ENCODE measurements around the gene AFF1.

DNA sequence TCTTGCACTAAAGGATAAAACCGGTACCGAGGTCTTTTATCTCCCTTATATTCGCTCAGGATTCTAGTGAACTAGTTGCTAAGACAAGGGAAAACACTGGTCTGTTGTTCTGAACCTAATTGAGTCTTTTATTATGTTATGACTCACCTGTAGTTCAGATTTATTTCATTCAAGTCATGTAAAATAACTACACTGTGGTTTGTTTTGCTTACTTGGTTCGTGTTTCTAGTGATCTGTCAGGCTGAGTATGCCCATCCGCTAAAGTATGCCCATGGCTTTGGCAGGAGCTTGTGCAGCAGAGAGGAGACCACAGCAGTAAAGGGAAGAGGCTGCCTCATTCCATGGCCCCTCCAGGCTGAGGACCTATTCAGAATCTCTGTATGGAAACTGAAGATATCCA, 126.1 kb downstream of the AFF1 start:
- no peak for TF ChIP-seq YY1 (IDR thresholded peaks at IDR 0.05; ENCODE audit: low read depth)
- TF ChIP-seq EGR1 (IDR thresholded peaks at IDR 0.05), result no peak
- TF ChIP-seq, protein P1, sequence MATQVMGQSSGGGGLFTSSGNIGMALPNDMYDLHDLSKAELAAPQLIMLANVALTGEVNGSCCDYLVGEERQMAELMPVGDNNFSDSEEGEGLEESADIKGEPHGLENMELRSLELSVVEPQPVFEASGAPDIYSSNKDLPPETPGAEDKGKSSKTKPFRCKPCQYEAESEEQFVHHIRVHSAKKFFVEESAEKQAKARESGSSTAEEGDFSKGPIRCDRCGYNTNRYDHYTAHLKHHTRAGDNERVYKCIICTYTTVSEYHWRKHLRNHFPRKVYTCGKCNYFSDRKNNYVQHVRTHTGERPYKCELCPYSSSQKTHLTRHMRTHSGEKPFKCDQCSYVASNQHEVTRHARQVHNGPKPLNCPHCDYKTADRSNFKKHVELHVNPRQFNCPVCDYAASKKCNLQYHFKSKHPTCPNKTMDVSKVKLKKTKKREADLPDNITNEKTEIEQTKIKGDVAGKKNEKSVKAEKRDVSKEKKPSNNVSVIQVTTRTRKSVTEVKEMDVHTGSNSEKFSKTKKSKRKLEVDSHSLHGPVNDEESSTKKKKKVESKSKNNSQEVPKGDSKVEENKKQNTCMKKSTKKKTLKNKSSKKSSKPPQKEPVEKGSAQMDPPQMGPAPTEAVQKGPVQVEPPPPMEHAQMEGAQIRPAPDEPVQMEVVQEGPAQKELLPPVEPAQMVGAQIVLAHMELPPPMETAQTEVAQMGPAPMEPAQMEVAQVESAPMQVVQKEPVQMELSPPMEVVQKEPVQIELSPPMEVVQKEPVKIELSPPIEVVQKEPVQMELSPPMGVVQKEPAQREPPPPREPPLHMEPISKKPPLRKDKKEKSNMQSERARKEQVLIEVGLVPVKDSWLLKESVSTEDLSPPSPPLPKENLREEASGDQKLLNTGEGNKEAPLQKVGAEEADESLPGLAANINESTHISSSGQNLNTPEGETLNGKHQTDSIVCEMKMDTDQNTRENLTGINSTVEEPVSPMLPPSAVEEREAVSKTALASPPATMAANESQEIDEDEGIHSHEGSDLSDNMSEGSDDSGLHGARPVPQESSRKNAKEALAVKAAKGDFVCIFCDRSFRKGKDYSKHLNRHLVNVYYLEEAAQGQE (IDR thresholded peaks at IDR 0.05; ENCODE audit: low read depth), result no peak
- no peak for TF ChIP-seq TAF1 (IDR thresholded peaks at IDR 0.05; ENCODE audit: low read depth)
- TF ChIP-seq TEAD4 (IDR thresholded peaks at IDR 0.05), result no peak
- no peak for TF ChIP-seq EP300 (IDR thresholded peaks at IDR 0.05; ENCODE audit: borderline replicate concordance)
- TF ChIP-seq TCF12 (IDR thresholded peaks at IDR 0.05; ENCODE audit: low read depth), result no peak
- TF ChIP-seq FOXM1 (IDR thresholded peaks at IDR 0.05; ENCODE audit: borderline replicate concordance, low read depth), result no peak
- TF ChIP-seq, protein P2, sequence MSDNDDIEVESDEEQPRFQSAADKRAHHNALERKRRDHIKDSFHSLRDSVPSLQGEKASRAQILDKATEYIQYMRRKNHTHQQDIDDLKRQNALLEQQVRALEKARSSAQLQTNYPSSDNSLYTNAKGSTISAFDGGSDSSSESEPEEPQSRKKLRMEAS (IDR thresholded peaks at IDR 0.05), result no peak
- no peak for TF ChIP-seq RAD21 (IDR thresholded peaks at IDR 0.05; ENCODE audit: low read depth)
